ENCODE measurements around the gene ZNF296. TPM values are rescaled to one million over a fixed set of nuclear protein-coding genes. Genes with fewer than 3 reads are reported as not detected.
A peak's percentile ranks its signal among the peaks of the same experiment; 100 is the strongest.

Gene ZNF296
- total RNA-seq, 1 experiment from 2014 or later = 6.7 TPM

DNA sequence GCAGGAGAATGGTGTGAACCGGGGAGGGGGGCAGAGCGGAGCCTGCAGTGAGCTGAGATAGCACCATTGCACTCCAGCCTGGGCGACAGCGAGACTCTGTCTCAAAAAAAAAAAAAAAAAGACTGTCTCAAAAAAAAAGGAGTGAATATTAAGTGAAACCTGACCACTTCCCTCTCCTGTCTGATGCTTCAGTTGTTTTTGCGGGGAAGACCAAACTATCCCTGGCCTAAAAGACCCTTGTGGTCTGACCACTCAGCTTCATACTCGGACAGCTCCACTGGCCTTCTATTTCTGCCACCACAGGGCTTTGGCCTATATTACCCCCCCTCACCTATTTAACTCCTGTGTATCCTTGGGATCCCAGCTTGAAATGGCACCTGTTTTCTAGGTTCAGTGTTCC lies 35.2 kb downstream of the ZNF296 start:
- CTCF ChIA-PET = no interaction called here
- Histone ChIP-seq H3K9me3 (ENCODE audit: control insufficient read depth, insufficient read depth, low read depth, low read length) (no peaks in the 10 kb centered on the region), H3K27me3 (ENCODE audit: control insufficient read depth, insufficient read depth, low read length) (no peaks in the 10 kb centered on the region), H3K4me1 (ENCODE audit: control insufficient read depth, insufficient read depth, low read length) (peaks cover 6% of the 10 kb centered on the region; the same call in 1 of the 2 replicates), H3K4me3 (ENCODE audit: low read depth in 2 of 2, low read length in 2 of 2) (no peak overlapping the region), H3K36me3 (ENCODE audit: control insufficient read depth, insufficient read depth, low read length) (peaks cover 5% of the 10 kb centered on the region), H3K27ac (ENCODE audit: low read length) (no peak overlapping the region)
- intact Hi-C loops (cut with micrococcal nuclease; ENCODE audit: unreplicated experiment) = no loop called here
- in situ Hi-C loops (cut with HindIII; ENCODE audit: low pct_unique_long_range_greater_than_20kb, low sequenced_read_pairs) = no loop called here
- BruUV-seq (replicated peaks) = no TSS peak
- POLR2A ChIA-PET = no interaction called here
- no peak for DNase-seq (ENCODE audit: low read depth, low spot score)
- TF ChIP-seq, protein P1, sequence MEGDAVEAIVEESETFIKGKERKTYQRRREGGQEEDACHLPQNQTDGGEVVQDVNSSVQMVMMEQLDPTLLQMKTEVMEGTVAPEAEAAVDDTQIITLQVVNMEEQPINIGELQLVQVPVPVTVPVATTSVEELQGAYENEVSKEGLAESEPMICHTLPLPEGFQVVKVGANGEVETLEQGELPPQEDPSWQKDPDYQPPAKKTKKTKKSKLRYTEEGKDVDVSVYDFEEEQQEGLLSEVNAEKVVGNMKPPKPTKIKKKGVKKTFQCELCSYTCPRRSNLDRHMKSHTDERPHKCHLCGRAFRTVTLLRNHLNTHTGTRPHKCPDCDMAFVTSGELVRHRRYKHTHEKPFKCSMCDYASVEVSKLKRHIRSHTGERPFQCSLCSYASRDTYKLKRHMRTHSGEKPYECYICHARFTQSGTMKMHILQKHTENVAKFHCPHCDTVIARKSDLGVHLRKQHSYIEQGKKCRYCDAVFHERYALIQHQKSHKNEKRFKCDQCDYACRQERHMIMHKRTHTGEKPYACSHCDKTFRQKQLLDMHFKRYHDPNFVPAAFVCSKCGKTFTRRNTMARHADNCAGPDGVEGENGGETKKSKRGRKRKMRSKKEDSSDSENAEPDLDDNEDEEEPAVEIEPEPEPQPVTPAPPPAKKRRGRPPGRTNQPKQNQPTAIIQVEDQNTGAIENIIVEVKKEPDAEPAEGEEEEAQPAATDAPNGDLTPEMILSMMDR (IDR thresholded peaks at IDR 0.05) = no peak
- TF ChIP-seq, protein P2, sequence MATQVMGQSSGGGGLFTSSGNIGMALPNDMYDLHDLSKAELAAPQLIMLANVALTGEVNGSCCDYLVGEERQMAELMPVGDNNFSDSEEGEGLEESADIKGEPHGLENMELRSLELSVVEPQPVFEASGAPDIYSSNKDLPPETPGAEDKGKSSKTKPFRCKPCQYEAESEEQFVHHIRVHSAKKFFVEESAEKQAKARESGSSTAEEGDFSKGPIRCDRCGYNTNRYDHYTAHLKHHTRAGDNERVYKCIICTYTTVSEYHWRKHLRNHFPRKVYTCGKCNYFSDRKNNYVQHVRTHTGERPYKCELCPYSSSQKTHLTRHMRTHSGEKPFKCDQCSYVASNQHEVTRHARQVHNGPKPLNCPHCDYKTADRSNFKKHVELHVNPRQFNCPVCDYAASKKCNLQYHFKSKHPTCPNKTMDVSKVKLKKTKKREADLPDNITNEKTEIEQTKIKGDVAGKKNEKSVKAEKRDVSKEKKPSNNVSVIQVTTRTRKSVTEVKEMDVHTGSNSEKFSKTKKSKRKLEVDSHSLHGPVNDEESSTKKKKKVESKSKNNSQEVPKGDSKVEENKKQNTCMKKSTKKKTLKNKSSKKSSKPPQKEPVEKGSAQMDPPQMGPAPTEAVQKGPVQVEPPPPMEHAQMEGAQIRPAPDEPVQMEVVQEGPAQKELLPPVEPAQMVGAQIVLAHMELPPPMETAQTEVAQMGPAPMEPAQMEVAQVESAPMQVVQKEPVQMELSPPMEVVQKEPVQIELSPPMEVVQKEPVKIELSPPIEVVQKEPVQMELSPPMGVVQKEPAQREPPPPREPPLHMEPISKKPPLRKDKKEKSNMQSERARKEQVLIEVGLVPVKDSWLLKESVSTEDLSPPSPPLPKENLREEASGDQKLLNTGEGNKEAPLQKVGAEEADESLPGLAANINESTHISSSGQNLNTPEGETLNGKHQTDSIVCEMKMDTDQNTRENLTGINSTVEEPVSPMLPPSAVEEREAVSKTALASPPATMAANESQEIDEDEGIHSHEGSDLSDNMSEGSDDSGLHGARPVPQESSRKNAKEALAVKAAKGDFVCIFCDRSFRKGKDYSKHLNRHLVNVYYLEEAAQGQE (IDR thresholded peaks at IDR 0.05; ENCODE audit: insufficient read depth in 1 of 2, low read depth in 2 of 2, low read length in 1 of 2) = no peak
- TF ChIP-seq POLR2AphosphoS5 (IDR thresholded peaks at IDR 0.05; ENCODE audit: low read depth, low read length) = no peak
- TF ChIP-seq SIN3A (IDR thresholded peaks at IDR 0.05; ENCODE audit: borderline replicate concordance, insufficient read depth, low read depth, low read length) = no peak
- no peak for ATAC-seq

DNA sequence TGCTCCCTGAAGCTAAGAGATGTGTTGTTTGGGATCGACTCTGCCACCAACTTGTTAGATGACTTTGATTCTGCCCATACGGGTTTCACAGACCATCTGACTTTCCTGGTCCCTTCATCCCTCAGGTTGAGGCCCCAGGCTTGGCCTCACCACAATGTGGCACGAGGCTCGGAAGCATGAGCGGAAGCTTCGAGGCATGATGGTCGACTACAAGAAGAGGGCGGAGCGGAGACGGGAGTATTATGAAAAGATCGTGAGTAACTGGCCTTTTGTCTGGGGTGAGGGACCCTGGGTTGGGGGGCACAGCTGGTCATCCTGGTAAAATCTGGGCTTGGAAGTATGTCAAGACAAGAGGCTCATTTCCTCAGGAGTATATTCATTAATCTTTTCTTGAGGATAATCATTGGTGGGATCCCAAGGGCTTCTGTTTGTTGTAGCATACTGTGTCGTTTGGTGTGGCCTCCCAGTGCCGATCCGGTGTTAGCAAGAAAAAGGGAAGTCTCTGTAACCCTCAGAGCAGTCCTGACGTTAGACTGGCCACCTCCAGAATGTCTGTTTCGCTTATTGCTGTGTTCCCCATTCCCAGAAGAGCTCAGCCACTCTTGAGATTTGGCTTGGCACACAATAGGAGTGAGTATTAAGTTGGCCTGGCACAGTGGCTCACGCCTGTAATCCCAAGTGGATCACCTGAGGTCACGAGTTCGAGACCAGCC lies 36.1 kb downstream of the ZNF296 start:
- peak overlapping the region; percentile 86; the same call in 1 of the 2 replicates for H3K27ac ChIP-seq (ENCODE audit: low read length)
- TSS peak; percentile 87 for BruUV-seq (replicated peaks)
- POLR2A ChIA-PET = no interaction called here
- intact Hi-C loops (cut with micrococcal nuclease; ENCODE audit: unreplicated experiment) (no loop called here), in situ Hi-C loops (cut with HindIII; ENCODE audit: low pct_unique_long_range_greater_than_20kb, low sequenced_read_pairs) (no loop called here)
- DNase-seq (ENCODE audit: low read depth, low spot score) (no peak), ATAC-seq (no peak)
- CTCF ChIA-PET = interaction anchor here (1.9 kb wide), 1 partner anchor 20 kb away, joined by 4 read pairs; no protein-coding TSS in a partner anchor
- TF ChIP-seq SIN3A (IDR thresholded peaks at IDR 0.05; ENCODE audit: borderline replicate concordance, insufficient read depth, low read depth, low read length) = no peak
- TF ChIP-seq, protein P1 (IDR thresholded peaks at IDR 0.05) = no peak
- no peak for TF ChIP-seq POLR2AphosphoS5 (IDR thresholded peaks at IDR 0.05; ENCODE audit: low read depth, low read length)
- peaks cover 6% of the 10 kb centered on the region; the same call in 1 of the 2 replicates for H3K4me1 ChIP-seq (ENCODE audit: control insufficient read depth, insufficient read depth, low read length)
- peaks cover 5% of the 10 kb centered on the region for H3K36me3 ChIP-seq (ENCODE audit: control insufficient read depth, insufficient read depth, low read length)
- no peaks in the 10 kb centered on the region for H3K27me3 ChIP-seq (ENCODE audit: control insufficient read depth, insufficient read depth, low read length)
- no peaks in the 10 kb centered on the region for H3K9me3 ChIP-seq (ENCODE audit: control insufficient read depth, insufficient read depth, low read depth, low read length)
- peak overlapping the region; percentile 83 for H3K4me3 ChIP-seq (ENCODE audit: low read depth in 2 of 2, low read length in 2 of 2)
